GM12878 (cell line): Measurements from ENCODE around the gene GNB2. TPM values are rescaled to one million over a fixed set of nuclear protein-coding genes. Genes with fewer than 3 reads are reported as not detected.

Source experiments
- ATAC-seq: fragments of 200-7000 bp; cut with Tn5 transposase; 3 replicates; pipeline ENCODE4 v1.9.1; 2020; ENCODE audit warnings: mild to moderate bottlenecking, moderate library complexity
- BruUV-seq: library from RNA; stranded (reverse); fragments of 400-500 nt; replicated peaks from 2 replicates; lab custom pipeline; 2021; lab: Mats Ljungman, UMichigan
- CTCF ChIA-PET: fragments of 300-600 bp; sonication (Branson Sonifier 250); formaldehyde crosslinking; extraction: SDS; loops from one replicate; lab custom pipeline; 2021; ENCODE audit warnings: inconsistent platforms; lab: Yijun Ruan, JAX
- POLR2A ChIA-PET: fragments of 350-600 bp; formaldehyde crosslinking; extraction: SDS; loops from one replicate; lab custom pipeline; 2021; ENCODE audit warnings: inconsistent platforms; lab: Charles Lee
- RAD21 ChIA-PET: fragments of 300-600 bp; sonication (Branson Sonifier 250); formaldehyde crosslinking; loops from one replicate; lab custom pipeline; 2023; ENCODE audit warnings: antibody characterized with exemption; ENCODE audit not compliant: unreplicated experiment; lab: Charles Lee
- SMC1A ChIA-PET: fragments of 300-600 bp; sonication (Branson Sonifier 250); formaldehyde crosslinking; loops from one replicate; lab custom pipeline; 2023; ENCODE audit not compliant: unreplicated experiment, uncharacterized antibody; lab: Charles Lee
- DNase-seq: peaks from one replicate; pipeline ENCODE4 v3.0.0-alpha.2; 2011; ENCODE audit warnings: low read depth, low spot score
- FAIRE-seq: peaks from 3 replicates; lab custom pipeline; 2011; peaks lifted over from hg19 to GRCh38; lab: Jason Lieb, UNC
- H2AFZ ChIP-seq: 2 replicates; pipeline ENCODE4 v1.6.0; 2011; ENCODE audit warnings: low read depth, low read length, control low read depth; ENCODE audit not compliant: control insufficient read depth
- H3K27ac ChIP-seq: 2 replicates; pipeline ENCODE4 v1.5.1; 2011; ENCODE audit warnings: control low read depth; ENCODE audit not compliant: control insufficient read depth, insufficient read depth
- H3K27me3 ChIP-seq, 2 experiments: replicated peaks in 1 of 2; 2 replicates each; pipeline versions ENCODE4 v1.6.0 to v1.6.1; 2011; ENCODE audit warnings: low read length in 1 of 2; ENCODE audit not compliant: control insufficient read depth in 2 of 2, insufficient read depth in 2 of 2
- H3K36me3 ChIP-seq, 2 experiments: 2 replicates each; pipeline ENCODE4 v1.5.1; 2011; ENCODE audit warnings: low read length in 1 of 2; ENCODE audit not compliant: control insufficient read depth in 2 of 2, insufficient read depth in 2 of 2
- H3K4me1 ChIP-seq: 2 replicates; pipeline ENCODE4 v1.6.1; 2011; ENCODE audit warnings: mild to moderate bottlenecking, low read length, moderate library complexity, mixed read lengths; ENCODE audit not compliant: control insufficient read depth, insufficient read depth
- H3K4me2 ChIP-seq: 2 replicates; pipeline ENCODE4 v1.6.0; 2011; ENCODE audit warnings: control low read depth; ENCODE audit not compliant: control insufficient read depth, insufficient read depth
- H3K4me3 ChIP-seq: fragments of 200-600 bp; sonication (generic); 2 replicates; pipeline ENCODE4 v1.5.1; 2016
- H3K79me2 ChIP-seq: 2 replicates; pipeline ENCODE4 v1.6.0; 2011; ENCODE audit warnings: low read length; ENCODE audit not compliant: control insufficient read depth, insufficient read depth
- H3K9ac ChIP-seq: 2 replicates; pipeline ENCODE4 v1.8.0; 2011; ENCODE audit warnings: low read length, control low read depth, mixed read lengths; ENCODE audit not compliant: control insufficient read depth, insufficient read depth
- H3K9me3 ChIP-seq: replicated peaks from 3 replicates; pipeline ENCODE4 v1.5.1; 2011; ENCODE audit warnings: mild to moderate bottlenecking, low read length; ENCODE audit not compliant: control insufficient read depth, insufficient read depth
- H4K20me1 ChIP-seq: 2 replicates; pipeline ENCODE4 v1.6.0; 2011; ENCODE audit not compliant: control insufficient read depth, insufficient read depth
- CBFB ChIP-seq: IDR thresholded peaks from 2 replicates; pipeline ENCODE4 v1.6.1; 2016; ENCODE audit warnings: antibody characterized with exemption, low read depth
- CBX5 ChIP-seq: sonication (generic); IDR thresholded peaks from 2 replicates; pipeline ENCODE4 v1.6.1; 2016; ENCODE audit warnings: low read depth, moderate library complexity, mild to moderate bottlenecking, inconsistent platforms
- E2F4 ChIP-seq: IDR thresholded peaks from 2 replicates; pipeline ENCODE4 v1.6.1; 2012; ENCODE audit warnings: low read depth, low read length, improper control_type of control experiment
- ELK1 ChIP-seq: IDR thresholded peaks from 2 replicates; pipeline ENCODE4 v1.6.1; 2012; ENCODE audit warnings: low read depth, low read length, improper control_type of control experiment
- HDAC6 ChIP-seq: fragments of 200-600 bp; sonication (generic); IDR thresholded peaks from one replicate; pipeline ENCODE4 v1.8.0; 2017; ENCODE audit warnings: antibody characterized with exemption; ENCODE audit not compliant: unreplicated experiment
- JUNB ChIP-seq: IDR thresholded peaks from 2 replicates; pipeline ENCODE4 v1.6.1; 2016; ENCODE audit warnings: antibody characterized with exemption, mild to moderate bottlenecking
- MEF2A ChIP-seq: IDR thresholded peaks from 2 replicates; pipeline ENCODE4 v1.6.1; 2011; ENCODE audit warnings: low read depth, mild to moderate bottlenecking, low read length, moderate library complexity; ENCODE audit not compliant: insufficient read depth
- MYC ChIP-seq: IDR thresholded peaks from 2 replicates; pipeline ENCODE4 v1.6.1; 2011; ENCODE audit warnings: mild to moderate bottlenecking, low read length, moderate library complexity, inconsistent platforms; ENCODE audit not compliant: insufficient read depth, insufficient replicate concordance, insufficient read length, severe bottlenecking
- POLR2A ChIP-seq: IDR thresholded peaks from 2 replicates; pipeline ENCODE4 v1.6.1; 2011; ENCODE audit warnings: low read depth, mild to moderate bottlenecking, low read length
- SMAD1 ChIP-seq: fragments of 450-650 bp; IDR thresholded peaks from 2 replicates; pipeline ENCODE4 v1.6.1; 2018; ENCODE audit warnings: mild to moderate bottlenecking, low read depth; ENCODE audit not compliant: partially characterized antibody
- WGBS: methylation state at CpG from one replicate; pipeline ENCODE4 v1.1.6; 2016; ENCODE audit warnings: low lambda C conversion rate; ENCODE audit not compliant: insufficient replicate concordance, insufficient coverage; ENCODE audit errors: missing lambda C conversion rate; 5-methylcytosine and 5-hydroxymethylcytosine counted together
- in situ Hi-C: fragments of 300-500 bp; cut with MboI; formaldehyde crosslinking; loops from 9 replicates; pipeline ENCODE4 v1.14.3; 2018; ENCODE audit warnings: mixed read lengths
- intact Hi-C: fragments of 100-400 bp; cut with micrococcal nuclease; formaldehyde crosslinking; loops from one replicate; pipeline ENCODE4 v1.14.2; 2022; ENCODE audit not compliant: unreplicated experiment
- polyA plus RNA-seq, 11 experiments: library from polyadenylated mRNA; depleted of rRNA in 4 of 11; unstranded in 6 of 11; stranded (reverse) in 5 of 11; fragments of >200 nt; fragmentation: Nextera tagmentation in 4 of 11; fragmentation: Illumina TruSeq in 1 of 11; extraction: Ambion mirVana in 4 of 11; extraction: Trizol in 1 of 11; gene quantifications; 1 replicate in 1 of 11; 2 replicates in 10 of 11; pipeline versions ENCODE4 v1.2.1 to v1.2.3, GENCODE V29; 2011 to 2016; ENCODE audit warnings: inconsistent platforms in 2 of 11, missing spikeins in 2 of 11, low read depth in 1 of 11
- total RNA-seq, 4 experiments: library from RNA; depleted of rRNA in 3 of 4; stranded (reverse); fragments of >200 nt in 3 of 4; fragmentation: Illumina TruSeq in 1 of 4; extraction: Trizol in 1 of 4; gene quantifications; 2 replicates each; pipeline versions ENCODE4 v1.2.1 to v1.2.3, GENCODE V29; 2013 to 2021

Gene GNB2
- total and polyA plus RNA-seq, 10 of the 15 experiments (the other 5 are each of a cell fraction or from before 2014, with no cell fraction given), result 0.35 to 175 (median 59.7) TPM

GRCh38 chr7:100683659-100684533, 10.4 kb downstream of the GNB2 start:
- CTCF ChIA-PET, result interaction anchor here (1.1 to 1.9 kb wide), 2 partner anchors 7 to 22 kb away, joined by 3 to 5 read pairs; partner anchors contain the start of gene POP7
- Histone ChIP-seq H3K79me2 (peaks cover 6% of the 10 kb centered on the region), H3K4me3 (no peak overlapping the region), H3K4me2 (no peak overlapping the region), H3K9me3 (no peaks in the 10 kb centered on the region), H2AFZ (no peak overlapping the region), H3K27ac (no peak overlapping the region)
- in situ Hi-C loops, result loop anchor here (25.0 kb wide), 1 partner anchor 222 kb away; the partner anchor contains the start of gene SPACDR
- no peak for DNase-seq
- FAIRE-seq, result no peak
- TF ChIP-seq MYC (no peak), JUNB (no peak), MEF2A (no peak)
- TF ChIP-seq, all 136 proteins: peak for 0
- Histone ChIP-seq H3K36me3 (peaks cover 0 to 50% of the 10 kb centered on the region in 2 experiments; a peak in 3 of 4 replicates), H4K20me1 (no peaks in the 10 kb centered on the region), H3K4me1 (no peaks in the 10 kb centered on the region), H3K27me3 (no peaks in the 10 kb centered on the region), H3K9ac (no peak overlapping the region)
- BruUV-seq, result no TSS peak
- intact Hi-C loops, result no loop called here
- ATAC-seq, result no peak
- WGBS, result 97% methylated on average over 24 of the region's 37 CpGs
- ChIA-PET SMC1A (no interaction called here), POLR2A (no interaction called here), RAD21 (no interaction called here)

- POLR2A ChIA-PET, result no interaction called here
These were observed 11.0 kb downstream of the GNB2 start for GRCh38 chr7:100684534-100685042.

More at GRCh38 chr7:100684534-100685042, 11.0 kb downstream of the GNB2 start:
- DNase-seq, result no peak
- WGBS, result 95% methylated on average over 16 of the region's 16 CpGs
- H3K4me3 ChIP-seq, result no peak overlapping the region
- SMC1A ChIA-PET, result no interaction called here
- TF ChIP-seq SMAD1 (no peak), CBX5 (no peak), POLR2A (0 out of 2 replicates have a peak, but pooled peaks have one; percentile 34), HDAC6 (no peak), E2F4 (no peak), CBFB (no peak), ELK1 (no peak)
- TF ChIP-seq, all 136 proteins: peak for 1
- in situ Hi-C loops (loop anchor here (25.0 kb wide), 1 partner anchor 222 kb away; the partner anchor contains the start of gene SPACDR), intact Hi-C loops (no loop called here)
- H3K27ac ChIP-seq, result no peak overlapping the region
- no peak for FAIRE-seq
- BruUV-seq, result no TSS peak
- H2AFZ ChIP-seq, result no peak overlapping the region
- no peaks in the 10 kb centered on the region for H3K27me3 ChIP-seq
- ChIA-PET CTCF (interaction anchor here (1.2 kb wide), 1 partner anchor 21 kb away, joined by 4 read pairs; the partner anchor contains the start of gene POP7), RAD21 (no interaction called here)
- no peaks in the 10 kb centered on the region for H3K9me3 ChIP-seq
- H3K9ac ChIP-seq, result no peak overlapping the region
- peaks cover 13% of the 10 kb centered on the region for H3K79me2 ChIP-seq
- no peaks in the 10 kb centered on the region for H4K20me1 ChIP-seq
- no peak overlapping the region for H3K4me2 ChIP-seq
- no peak for ATAC-seq
- peaks cover 3% of the 10 kb centered on the region for H3K4me1 ChIP-seq
- H3K36me3 ChIP-seq, result peaks cover 0 to 50% of the 10 kb centered on the region in 2 experiments; a peak in 3 of 4 replicates
